GM19438 (cell line): ENCODE results near the gene GSTA2.
"Not testable (repeated sequence)": the region's sequence is repeated elsewhere in the genome, so short reads cannot be mapped to it uniquely, and the experiment has no call there.

Experiments used
- ATAC-seq: cut with Tn5 transposase; IDR thresholded peaks from one replicate; pipeline ENCODE4 v1.9.1; 2021; ENCODE audit warnings: low read depth; ENCODE audit not compliant: unreplicated experiment

The GSTA2 gene

DNA sequence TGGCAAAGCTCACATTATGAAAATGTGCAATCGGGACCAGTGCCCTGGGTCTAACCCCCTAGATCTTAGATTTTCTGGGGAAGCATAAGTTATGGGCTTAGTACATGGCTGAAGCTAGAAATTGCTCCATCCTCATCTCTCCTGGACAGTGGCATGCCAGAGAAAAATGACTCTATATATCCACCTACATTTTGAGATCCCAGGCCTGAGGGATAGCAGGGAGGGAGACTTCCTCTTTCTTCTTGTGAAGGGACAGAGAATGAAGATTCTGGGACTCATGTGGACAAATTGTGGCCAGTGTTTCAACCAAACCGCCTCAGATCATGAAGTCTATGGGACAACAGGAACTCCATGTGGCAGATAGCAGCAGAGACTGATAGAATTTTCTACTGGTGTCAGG, 35.4 kb downstream of the GSTA2 start:
- ATAC-seq: no peak

- ATAC-seq: no peak
These were observed 36.3 kb downstream of the GSTA2 start for GRCh38 chr6:52726741-52727535.

DNA sequence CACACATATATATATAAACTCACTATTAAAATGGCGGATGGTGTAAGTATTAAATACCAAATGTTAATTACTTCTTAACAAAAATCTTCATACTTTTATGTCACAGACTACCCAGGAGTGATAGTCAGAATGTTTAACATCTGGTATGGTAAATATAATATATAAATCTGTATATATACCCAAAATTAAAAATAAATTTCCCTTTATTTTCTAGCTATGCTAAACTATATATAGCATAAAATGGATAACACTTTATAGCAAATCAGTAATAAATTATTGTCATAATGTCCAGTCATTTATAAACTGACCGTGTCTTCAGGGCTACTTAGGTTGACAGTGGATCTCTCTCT, 37.1 kb downstream of the GSTA2 start:
- no peak for ATAC-seq

DNA sequence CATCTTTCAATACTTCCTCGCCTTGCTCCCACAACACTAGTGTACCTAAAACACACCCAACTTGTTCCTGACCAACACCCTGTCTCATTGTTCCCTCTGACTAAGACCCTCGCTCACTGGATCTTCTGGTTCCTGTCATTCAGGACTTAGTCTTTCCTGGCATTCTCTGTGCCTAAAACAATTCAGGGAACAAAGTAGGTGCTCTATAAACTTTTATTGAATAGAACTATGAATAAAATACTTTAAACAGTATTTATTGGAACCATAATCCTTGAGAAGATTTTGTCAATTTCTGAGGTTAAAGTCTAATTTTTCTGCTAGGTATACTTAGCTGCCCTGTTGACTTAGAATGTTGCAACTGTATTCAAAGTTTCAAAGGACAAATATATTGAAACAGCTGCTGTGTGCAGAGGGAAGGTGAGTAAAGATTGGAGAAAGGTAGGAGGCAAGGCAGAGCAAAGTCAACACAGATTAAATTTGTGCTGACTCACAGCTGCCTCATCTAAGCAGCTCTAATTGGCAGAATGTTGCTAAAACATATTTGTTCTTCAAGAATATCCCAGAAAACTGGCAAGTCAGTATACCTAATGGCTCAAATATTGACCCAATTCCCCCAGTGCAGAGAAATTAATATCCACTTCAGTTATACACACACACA, 37.6 kb downstream of the GSTA2 start:
- no peak for ATAC-seq

- no peak for ATAC-seq
These were observed 38.1 kb downstream of the GSTA2 start for GRCh38 chr6:52725143-52725534.

DNA sequence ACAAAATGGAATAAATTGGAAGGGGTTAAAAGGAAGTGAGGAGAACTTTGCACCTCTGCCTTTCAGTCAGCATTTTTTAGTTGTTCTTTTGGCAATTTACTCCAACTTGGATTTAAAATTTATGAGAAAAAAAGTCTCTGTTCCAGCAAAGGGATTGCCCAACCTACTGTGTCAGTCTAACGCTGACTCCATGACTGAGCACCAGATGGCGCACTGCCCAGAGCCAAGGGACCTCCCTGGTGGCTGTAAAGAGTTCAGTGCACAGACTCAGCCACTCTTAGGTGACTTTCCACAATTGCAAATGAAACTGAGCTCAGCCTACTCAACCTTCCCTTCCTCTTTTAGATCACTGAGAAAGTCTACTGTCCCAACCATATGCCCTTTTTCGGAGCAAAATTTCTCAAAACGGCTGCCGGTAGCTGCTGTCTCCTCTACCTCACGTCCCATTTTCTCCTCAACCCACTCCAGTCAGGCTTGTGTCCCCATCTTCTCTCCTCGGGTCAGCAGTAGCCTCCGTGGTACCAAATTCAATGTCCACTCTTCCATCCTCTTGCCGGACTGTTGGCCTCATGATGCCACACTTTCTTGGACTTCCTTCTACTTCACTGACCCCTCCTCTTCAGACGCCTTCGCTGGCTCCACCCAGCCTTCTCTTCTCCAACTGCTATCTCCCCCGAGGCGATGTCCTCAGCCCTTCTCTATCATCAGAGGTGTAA, 38.7 kb downstream of the GSTA2 start:
- ATAC-seq: peak; percentile 96

DNA sequence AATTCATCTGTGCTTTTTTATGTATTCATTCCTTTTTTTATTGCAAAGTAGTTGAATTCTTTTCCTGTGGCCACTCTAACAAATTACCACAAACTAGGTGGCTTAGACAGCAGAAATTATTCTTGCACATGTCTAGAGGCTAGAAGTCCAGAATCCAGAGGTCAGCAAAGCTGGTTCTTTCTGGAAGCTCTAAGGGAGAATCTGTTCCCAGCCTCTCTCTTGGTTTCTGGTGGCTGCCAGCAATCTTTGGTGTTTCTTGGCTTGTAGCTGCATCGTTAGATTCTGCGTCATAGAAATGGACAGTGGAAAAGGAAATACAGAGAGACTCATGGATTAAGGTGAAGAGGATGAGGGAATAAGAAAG, 39.3 kb downstream of the GSTA2 start:
- ATAC-seq: no peak

DNA sequence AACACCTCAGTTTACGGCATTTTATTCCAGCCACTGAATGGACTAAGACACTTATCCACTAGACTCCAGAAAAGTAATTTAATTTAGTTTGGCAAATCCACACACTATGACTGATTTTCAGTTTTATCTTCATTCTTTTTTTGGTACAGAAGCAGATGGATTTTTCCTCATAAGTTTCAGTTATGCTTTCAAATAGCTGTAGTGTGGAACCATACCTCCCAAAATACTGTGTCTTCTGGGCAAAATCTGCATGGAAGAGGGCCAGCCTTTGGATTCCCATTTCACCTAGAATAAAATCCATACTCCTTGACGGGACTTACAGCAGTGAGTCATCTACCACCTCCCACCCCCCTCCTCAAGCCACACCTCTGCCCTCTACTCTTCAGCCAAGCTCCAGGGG, 43.0 kb downstream of the GSTA2 start:
- no peak for ATAC-seq

GRCh38 chr6:52718550-52718949, 44.7 kb downstream of the GSTA2 start:
- ATAC-seq: no peak

GRCh38 chr6:52714761-52715160, 48.5 kb downstream of the GSTA2 start:
- not testable (repeated sequence) for ATAC-seq

DNA sequence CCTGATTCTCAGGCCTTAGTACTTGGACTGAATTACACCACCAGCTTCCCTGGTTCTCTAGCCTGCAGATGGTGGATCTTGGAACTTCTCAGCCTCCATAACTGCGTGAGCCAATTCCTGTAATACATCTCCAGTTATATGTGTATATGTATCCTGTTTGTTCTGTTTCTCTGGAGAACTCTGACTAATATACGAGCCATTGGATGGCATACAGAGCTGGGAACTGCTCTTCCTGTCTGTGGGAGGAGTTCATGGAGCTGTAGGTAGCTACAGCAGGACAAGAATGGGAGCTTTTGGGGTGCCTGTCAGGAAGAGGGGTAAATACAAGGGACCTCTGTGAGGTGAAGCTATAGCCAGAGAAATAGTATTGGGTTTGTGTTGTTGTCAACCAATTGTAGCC, 51.1 kb downstream of the GSTA2 start:
- ATAC-seq: no peak

- ATAC-seq: no peak
These were observed 55.2 kb downstream of the GSTA2 start for GRCh38 chr6:52707963-52708680.

- ATAC-seq: no peak
These were observed 57.3 kb downstream of the GSTA2 start for GRCh38 chr6:52706001-52706400.

DNA sequence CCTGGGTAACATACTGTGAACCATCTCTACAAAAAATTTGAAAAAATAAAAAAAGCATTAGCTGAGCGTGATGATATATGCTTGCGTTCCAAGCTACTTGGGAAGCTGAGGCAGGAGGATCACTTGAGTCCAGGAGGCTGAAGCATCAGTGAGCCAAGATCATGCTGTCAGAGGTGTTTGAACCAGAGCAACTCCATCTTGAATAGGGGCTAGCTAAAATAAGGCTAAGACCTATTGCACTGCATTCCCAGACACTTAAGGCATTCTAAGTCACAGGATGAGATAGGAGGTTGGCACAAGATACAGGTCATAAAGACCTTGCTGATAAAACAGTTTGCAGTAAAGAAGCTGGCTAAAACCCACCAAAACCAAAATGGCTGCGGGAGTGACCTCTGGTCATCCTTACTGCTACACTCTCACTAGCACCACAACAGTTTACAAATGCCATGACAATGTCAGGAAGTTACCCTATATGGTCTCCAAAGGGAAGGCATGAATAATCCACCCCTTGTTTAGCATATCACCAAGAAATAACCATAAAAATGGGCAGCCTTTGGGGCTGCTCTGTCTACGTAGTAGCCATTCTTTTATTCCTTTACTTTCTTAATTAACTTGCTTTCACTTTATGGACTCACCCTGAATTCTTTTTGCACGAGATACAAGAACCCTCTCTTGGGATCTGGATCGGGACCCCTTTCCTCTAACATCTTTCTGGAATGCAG, 58.3 kb downstream of the GSTA2 start:
- not testable (repeated sequence) for ATAC-seq

GRCh38 chr6:52704060-52704459, 59.2 kb downstream of the GSTA2 start:
- no peak for ATAC-seq
